B cell (primary cell): ENCODE data around the gene SLC27A1.

Experiments
- EZH2 ChIP-seq: IDR thresholded peaks from 2 replicates; pipeline ENCODE4 v1.6.1; 2012; ENCODE audit warnings: borderline replicate concordance, low read depth, mild to moderate bottlenecking, moderate library complexity, low read length; ENCODE audit not compliant: insufficient read depth, poor library complexity, severe bottlenecking
- TF ChIP-seq, protein P1 (sequence below): fragments of 200-600 bp; IDR thresholded peaks from one replicate; pipeline ENCODE4 v1.8.0; 2022; ENCODE audit warnings: antibody characterized with exemption, mild to moderate bottlenecking

DNA sequence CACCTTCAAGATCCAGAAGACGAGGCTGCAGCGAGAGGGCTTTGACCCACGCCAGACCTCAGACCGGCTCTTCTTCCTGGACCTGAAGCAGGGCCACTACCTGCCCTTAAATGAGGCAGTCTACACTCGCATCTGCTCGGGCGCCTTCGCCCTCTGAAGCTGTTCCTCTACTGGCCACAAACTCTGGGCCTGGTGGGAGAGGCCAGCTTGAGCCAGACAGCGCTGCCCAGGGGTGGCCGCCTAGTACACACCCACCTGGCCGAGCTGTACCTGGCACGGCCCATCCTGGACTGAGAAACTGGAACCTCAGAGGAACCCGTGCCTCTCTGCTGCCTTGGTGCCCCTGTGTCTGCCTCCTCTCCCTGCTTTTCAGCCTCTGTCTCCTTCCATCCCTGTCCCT is 34.1 kb downstream of the SLC27A1 start:
- TF ChIP-seq, protein P1, sequence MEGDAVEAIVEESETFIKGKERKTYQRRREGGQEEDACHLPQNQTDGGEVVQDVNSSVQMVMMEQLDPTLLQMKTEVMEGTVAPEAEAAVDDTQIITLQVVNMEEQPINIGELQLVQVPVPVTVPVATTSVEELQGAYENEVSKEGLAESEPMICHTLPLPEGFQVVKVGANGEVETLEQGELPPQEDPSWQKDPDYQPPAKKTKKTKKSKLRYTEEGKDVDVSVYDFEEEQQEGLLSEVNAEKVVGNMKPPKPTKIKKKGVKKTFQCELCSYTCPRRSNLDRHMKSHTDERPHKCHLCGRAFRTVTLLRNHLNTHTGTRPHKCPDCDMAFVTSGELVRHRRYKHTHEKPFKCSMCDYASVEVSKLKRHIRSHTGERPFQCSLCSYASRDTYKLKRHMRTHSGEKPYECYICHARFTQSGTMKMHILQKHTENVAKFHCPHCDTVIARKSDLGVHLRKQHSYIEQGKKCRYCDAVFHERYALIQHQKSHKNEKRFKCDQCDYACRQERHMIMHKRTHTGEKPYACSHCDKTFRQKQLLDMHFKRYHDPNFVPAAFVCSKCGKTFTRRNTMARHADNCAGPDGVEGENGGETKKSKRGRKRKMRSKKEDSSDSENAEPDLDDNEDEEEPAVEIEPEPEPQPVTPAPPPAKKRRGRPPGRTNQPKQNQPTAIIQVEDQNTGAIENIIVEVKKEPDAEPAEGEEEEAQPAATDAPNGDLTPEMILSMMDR = no peak
- TF ChIP-seq EZH2 = no peak
